Esophagus squamous epithelium (tissue), 5 donors: ENCODE measurements around the gene KCNAB2. TPM values are rescaled to one million over a fixed set of nuclear protein-coding genes. Genes with fewer than 3 reads are reported as not detected.

ENCODE experiments used
- DNase-seq: peaks from one replicate; lab custom pipeline; 2025; lab: John Stamatoyannopoulos, UW
- H3K27ac ChIP-seq, 4 donors: fragments of 200-600 bp; sonication (generic); one replicate each; pipeline ENCODE4 v1.5.1; 2016 to 2019; ENCODE audit warnings: mild to moderate bottlenecking in 1 of 4
- H3K27me3 ChIP-seq, 4 donors: fragments of 200-600 bp; sonication (generic); 1 replicate in 3 of 4; 2 replicates in 1 of 4; pipeline versions ENCODE4 v1.5.1 to v1.6.0; 2017 to 2021; ENCODE audit warnings: antibody characterized with exemption in 1 of 4
- H3K36me3 ChIP-seq, 3 donors: fragments of 200-600 bp; sonication (generic); one replicate each; pipeline ENCODE4 v1.5.1; 2016 to 2019
- H3K4me1 ChIP-seq, 3 donors: fragments of 200-600 bp; sonication (generic); one replicate each; pipeline ENCODE4 v1.5.1; 2017 to 2019
- H3K4me3 ChIP-seq, 4 donors: fragments of 200-600 bp; sonication (generic); 1 replicate in 3 of 4; 2 replicates in 1 of 4; pipeline ENCODE4 v1.5.1; 2016 to 2019; ENCODE audit warnings: mild to moderate bottlenecking in 2 of 4, moderate library complexity in 1 of 4
- H3K9me3 ChIP-seq, 3 donors: fragments of 200-600 bp; sonication (generic); one replicate each; pipeline ENCODE4 v1.5.1; 2016 to 2019
- POLR2A ChIP-seq, 4 donors: fragments of 450-650 bp; IDR thresholded peaks; one replicate each; pipeline ENCODE4 v1.6.1; 2017; ENCODE audit warnings: antibody characterized with exemption in 4 of 4, mild to moderate bottlenecking in 4 of 4, moderate library complexity in 3 of 4
- WGBS, 2 donors: methylation state at CpG; one replicate each; pipeline ENCODE4 v1.1.5; 2018; 5-methylcytosine and 5-hydroxymethylcytosine counted together
- intact Hi-C: fragments of 100-400 bp; cut with DNase I; formaldehyde crosslinking; loops from one replicate; pipeline ENCODE4 v1.15.0; 2022
- total RNA-seq, 4 donors: library from RNA; depleted of rRNA; stranded (reverse); fragments of >200 nt; gene quantifications; one replicate each; pipeline ENCODE4 v1.1.0, GENCODE V29; 2016
- TF ChIP-seq, protein P1 (sequence below), 6 experiments: fragments of 450-650 bp in 4 of 6; fragments of 200-600 bp in 2 of 6; sonication (generic) in 2 of 6; IDR thresholded peaks; one replicate each; pipeline ENCODE4 v1.5.1; 2016 to 2019; ENCODE audit warnings: antibody characterized with exemption in 6 of 6, mild to moderate bottlenecking in 4 of 6, moderate library complexity in 4 of 6
- donor health status: DM: yes; HTN: yes; CAD: no.

Gene KCNAB2
- total RNA-seq, 4 donors from 2014 or later = 1.8 to 9.3 (median 3.9) TPM

DNA sequence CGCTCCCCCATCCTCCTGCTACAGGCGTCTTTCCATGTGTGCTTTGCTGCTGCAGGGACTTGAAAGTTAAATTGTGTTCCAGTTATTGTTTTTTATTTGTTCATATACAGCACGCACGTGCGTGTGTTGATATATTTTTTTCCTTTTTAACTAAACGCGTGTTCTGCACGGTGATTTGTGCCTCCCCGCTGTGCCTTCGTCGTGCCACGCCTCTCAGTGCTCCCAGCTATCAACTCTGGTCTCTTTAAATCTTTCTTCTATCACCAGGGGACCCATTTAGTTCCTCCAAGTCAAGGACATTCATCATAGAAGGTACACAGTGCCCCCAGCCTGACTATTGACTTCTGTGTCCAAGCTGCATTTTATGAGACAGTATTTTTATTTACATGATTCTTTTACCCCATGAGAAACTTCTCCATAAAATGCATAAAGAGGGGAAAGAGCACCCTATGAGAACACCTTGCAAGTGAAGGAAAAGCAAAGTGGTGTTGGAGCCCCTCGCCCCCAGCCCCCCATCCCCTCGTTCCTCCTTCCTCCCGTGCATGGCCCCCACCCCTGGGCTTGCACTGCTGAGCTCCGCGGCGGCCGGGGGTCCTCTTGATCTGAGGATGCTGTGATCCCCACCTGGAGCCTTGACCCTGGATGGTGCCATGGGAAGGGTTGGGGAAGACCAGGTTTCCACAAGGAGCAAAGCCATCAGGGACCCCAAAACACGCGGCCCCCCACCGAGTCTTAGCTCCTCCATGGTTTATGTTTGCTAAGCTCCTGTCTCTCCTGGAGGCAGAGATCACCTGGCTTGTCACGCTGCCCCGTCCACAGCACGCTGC lies 45.5 kb downstream of the KCNAB2 start:
- no peaks in the 10 kb centered on the region for H3K27me3 ChIP-seq
- no peaks in the 10 kb centered on the region for H3K9me3 ChIP-seq
- no peaks in the 10 kb centered on the region for H3K36me3 ChIP-seq
- no peak overlapping the region for H3K27ac ChIP-seq
- intact Hi-C loops = no loop called here
- DNase-seq = no peak
- 82 to 83% methylated on average over 19 to 20 of the region's 25 CpGs for WGBS, 2 donors
- no peak overlapping the region for H3K4me3 ChIP-seq
- no peaks in the 10 kb centered on the region for H3K4me1 ChIP-seq
- no peak for TF ChIP-seq POLR2A (IDR thresholded peaks at IDR 0.05)
- TF ChIP-seq, protein P1, sequence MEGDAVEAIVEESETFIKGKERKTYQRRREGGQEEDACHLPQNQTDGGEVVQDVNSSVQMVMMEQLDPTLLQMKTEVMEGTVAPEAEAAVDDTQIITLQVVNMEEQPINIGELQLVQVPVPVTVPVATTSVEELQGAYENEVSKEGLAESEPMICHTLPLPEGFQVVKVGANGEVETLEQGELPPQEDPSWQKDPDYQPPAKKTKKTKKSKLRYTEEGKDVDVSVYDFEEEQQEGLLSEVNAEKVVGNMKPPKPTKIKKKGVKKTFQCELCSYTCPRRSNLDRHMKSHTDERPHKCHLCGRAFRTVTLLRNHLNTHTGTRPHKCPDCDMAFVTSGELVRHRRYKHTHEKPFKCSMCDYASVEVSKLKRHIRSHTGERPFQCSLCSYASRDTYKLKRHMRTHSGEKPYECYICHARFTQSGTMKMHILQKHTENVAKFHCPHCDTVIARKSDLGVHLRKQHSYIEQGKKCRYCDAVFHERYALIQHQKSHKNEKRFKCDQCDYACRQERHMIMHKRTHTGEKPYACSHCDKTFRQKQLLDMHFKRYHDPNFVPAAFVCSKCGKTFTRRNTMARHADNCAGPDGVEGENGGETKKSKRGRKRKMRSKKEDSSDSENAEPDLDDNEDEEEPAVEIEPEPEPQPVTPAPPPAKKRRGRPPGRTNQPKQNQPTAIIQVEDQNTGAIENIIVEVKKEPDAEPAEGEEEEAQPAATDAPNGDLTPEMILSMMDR (IDR thresholded peaks at IDR 0.05) = no peak

DNA sequence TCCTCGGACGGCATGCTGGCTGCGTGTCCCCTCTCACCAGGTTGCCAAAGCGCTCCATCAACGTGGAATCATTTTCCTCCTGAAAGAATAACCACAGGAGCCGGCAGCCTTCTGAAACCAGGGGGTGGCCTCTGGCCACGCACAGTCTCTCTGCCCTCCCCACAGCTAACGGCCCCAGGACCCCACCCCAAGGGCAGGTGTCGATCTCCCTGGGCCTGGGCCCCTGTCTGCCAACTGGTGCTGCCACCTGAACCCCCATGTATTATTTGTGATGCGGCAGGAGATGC lies 46.1 kb downstream of the KCNAB2 start:
- intact Hi-C loops = no loop called here
- Histone ChIP-seq H3K27me3 (no peaks in the 10 kb centered on the region), H3K4me3 (no peak overlapping the region), H3K36me3 (no peaks in the 10 kb centered on the region), H3K27ac (no peak overlapping the region), H3K9me3 (no peaks in the 10 kb centered on the region), H3K4me1 (no peaks in the 10 kb centered on the region)
- WGBS, 2 donors = 85% methylated on average over 5 to 9 of the region's 10 CpGs
- DNase-seq = no peak
- TF ChIP-seq, protein P1 (IDR thresholded peaks at IDR 0.05) = no peak
- no peak for TF ChIP-seq POLR2A (IDR thresholded peaks at IDR 0.05)

DNA sequence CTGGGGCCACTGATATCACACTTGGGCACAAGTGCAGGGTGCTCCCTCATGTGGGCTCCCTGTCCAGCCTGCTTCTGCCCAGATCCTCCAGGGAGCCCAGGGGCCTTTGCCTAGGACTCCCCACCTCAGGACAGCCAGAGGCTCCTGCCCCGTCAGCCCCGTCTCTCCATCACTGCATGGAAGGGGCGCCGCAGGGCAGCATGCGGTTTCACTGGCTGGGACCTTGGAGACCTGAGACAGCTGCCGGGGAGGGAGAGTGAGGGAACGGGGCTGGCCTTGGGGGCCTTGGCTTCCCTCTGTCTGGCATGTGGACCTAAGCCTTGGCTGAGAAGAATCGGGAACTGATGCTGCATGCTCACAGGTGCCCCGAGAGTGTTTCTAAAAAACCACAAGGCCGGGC lies 46.5 kb downstream of the KCNAB2 start:
- TF ChIP-seq POLR2A (IDR thresholded peaks at IDR 0.05) = no peak
- TF ChIP-seq, protein P1 (IDR thresholded peaks at IDR 0.05) = no peak
- no peak overlapping the region for H3K4me3 ChIP-seq
- WGBS, 2 donors = 67% methylated on average over 3 of the region's 10 CpGs; no CpG with 5 or more reads in 1 of the 2 donors
- no peaks in the 10 kb centered on the region for H3K27me3 ChIP-seq
- H3K27ac ChIP-seq = no peak overlapping the region
- no peaks in the 10 kb centered on the region for H3K36me3 ChIP-seq
- no peaks in the 10 kb centered on the region for H3K4me1 ChIP-seq
- intact Hi-C loops = no loop called here
- H3K9me3 ChIP-seq = no peaks in the 10 kb centered on the region
- DNase-seq = no peak

DNA sequence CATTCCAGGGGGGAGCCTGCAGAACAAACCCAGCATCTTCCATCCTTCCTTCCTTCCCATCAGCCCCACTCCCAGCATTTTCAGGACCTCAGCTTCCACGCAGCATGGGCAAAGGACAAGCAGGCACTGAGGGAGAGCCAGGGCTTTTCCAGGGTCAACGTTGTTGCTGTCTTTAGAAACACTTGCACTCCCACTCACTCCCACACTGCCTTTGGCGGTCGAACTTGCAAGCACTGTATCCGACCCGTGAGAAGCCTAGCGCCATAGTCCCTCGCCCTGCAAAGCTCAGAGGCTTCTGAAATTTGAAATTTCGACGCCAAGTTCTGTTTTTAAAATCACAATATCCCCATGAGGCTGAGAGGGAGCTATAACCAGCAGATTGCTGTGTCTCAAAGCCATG lies 47.4 kb downstream of the KCNAB2 start:
- H3K9me3 ChIP-seq = no peaks in the 10 kb centered on the region
- TF ChIP-seq, protein P1 (IDR thresholded peaks at IDR 0.05) = no peak
- no peak for TF ChIP-seq POLR2A (IDR thresholded peaks at IDR 0.05)
- DNase-seq = no peak
- H3K4me1 ChIP-seq = no peaks in the 10 kb centered on the region
- intact Hi-C loops = no loop called here
- H3K36me3 ChIP-seq = no peaks in the 10 kb centered on the region
- H3K4me3 ChIP-seq = no peak overlapping the region
- H3K27me3 ChIP-seq = no peaks in the 10 kb centered on the region
- no peak overlapping the region for H3K27ac ChIP-seq
- WGBS, 2 donors = 63 to 80% methylated on average over 7 to 10 of the region's 10 CpGs

DNA sequence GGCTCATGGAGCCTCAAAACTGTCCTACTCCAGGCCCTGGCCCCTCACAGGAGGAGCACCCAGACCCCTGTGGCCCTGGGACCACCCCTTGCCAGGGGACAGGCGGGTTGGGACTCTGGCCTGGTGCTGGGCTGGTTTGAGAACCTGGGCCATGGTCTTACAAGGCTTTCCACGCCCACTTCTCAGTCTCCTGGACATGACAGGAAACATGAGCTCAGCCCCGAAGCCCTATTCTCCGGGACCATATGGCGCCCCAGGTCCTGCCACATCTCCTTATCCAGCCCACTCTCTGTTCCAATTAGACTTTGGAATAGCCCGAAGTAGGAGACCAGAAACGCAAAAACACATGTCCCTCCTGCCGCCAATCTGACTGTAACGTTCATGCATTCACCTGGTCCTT lies 47.9 kb downstream of the KCNAB2 start:
- TF ChIP-seq, protein P1 (IDR thresholded peaks at IDR 0.05) = no peak
- TF ChIP-seq POLR2A (IDR thresholded peaks at IDR 0.05) = no peak
- Histone ChIP-seq H3K36me3 (no peaks in the 10 kb centered on the region), H3K27me3 (no peaks in the 10 kb centered on the region), H3K4me3 (no peak overlapping the region), H3K9me3 (no peaks in the 10 kb centered on the region), H3K27ac (no peak overlapping the region), H3K4me1 (peaks cover 0 to under 1% (median 0%) of the 10 kb centered on the region in 3 donors)
- intact Hi-C loops = no loop called here
- 90 to 92% methylated on average over 8 of the region's 9 CpGs for WGBS, 2 donors
- DNase-seq = no peak
